Peyer's patch (tissue), 4 donors: ENCODE data around the gene SPATC1L. TPM values are rescaled to one million over a fixed set of nuclear protein-coding genes. Genes with fewer than 3 reads are reported as not detected.

Experiments
- DNase-seq, 3 donors: peaks; one replicate each; pipeline ENCODE4 v3.0.0-alpha.2; 2017 to 2019
- H3K27ac ChIP-seq, 4 donors: fragments of 200-600 bp; sonication (generic); one replicate each; pipeline ENCODE4 v1.5.1; 2016 to 2019
- H3K27me3 ChIP-seq, 2 donors: fragments of 200-600 bp; sonication (generic); one replicate each; pipeline ENCODE4 v1.5.1; 2019
- H3K36me3 ChIP-seq, 3 donors: fragments of 200-600 bp; sonication (generic); one replicate each; pipeline ENCODE4 v1.5.1; 2016 to 2019
- H3K4me1 ChIP-seq, 4 donors: fragments of 200-600 bp; sonication (generic); one replicate each; pipeline ENCODE4 v1.5.1; 2016 to 2019
- H3K4me3 ChIP-seq, 4 donors: fragments of 200-600 bp; sonication (generic); 1 replicate in 3 of 4; 2 replicates in 1 of 4; pipeline ENCODE4 v1.5.1; 2016 to 2019; ENCODE audit warnings: mild to moderate bottlenecking in 1 of 4
- H3K9me3 ChIP-seq, 4 donors: fragments of 200-600 bp; sonication (generic); one replicate each; pipeline ENCODE4 v1.5.1; 2016 to 2019; ENCODE audit warnings: mild to moderate bottlenecking in 1 of 4
- CTCF ChIP-seq, 6 experiments: fragments of 450-650 bp in 4 of 6; fragments of 200-600 bp in 2 of 6; sonication (generic) in 1 of 6; IDR thresholded peaks; one replicate each; pipeline ENCODE4 v1.5.1; 2017 to 2019; ENCODE audit warnings: antibody characterized with exemption in 6 of 6, mild to moderate bottlenecking in 3 of 6, moderate library complexity in 1 of 6
- POLR2A ChIP-seq, 2 donors: fragments of 450-650 bp; IDR thresholded peaks; one replicate each; pipeline ENCODE4 v1.5.1; 2017; ENCODE audit warnings: antibody characterized with exemption in 2 of 2, mild to moderate bottlenecking in 2 of 2, moderate library complexity in 2 of 2
- total RNA-seq, 4 donors: library from RNA; depleted of rRNA; stranded (reverse); fragments of >200 nt; gene quantifications; one replicate each; pipeline ENCODE4 v1.1.0, GENCODE V29; 2016

SPATC1L gene
- total RNA-seq, 4 donors from 2014 or later: 1.1 to 13.2 (median 2.6) TPM

GRCh38 chr21:46157396-46157986 lies 26.8 kb downstream of the SPATC1L start:
- TF ChIP-seq POLR2A (IDR thresholded peaks at IDR 0.05): no peak
- no peak for TF ChIP-seq CTCF (IDR thresholded peaks at IDR 0.05)
- Histone ChIP-seq H3K27ac (no peak overlapping the region), H3K36me3 (no peaks in the 10 kb centered on the region), H3K27me3 (peaks cover 0 to 3% of the 10 kb centered on the region in 2 donors), H3K4me1 (peaks cover 0 to 9% (median 4%) of the 10 kb centered on the region in 4 donors), H3K4me3 (no peak overlapping the region), H3K9me3 (no peaks in the 10 kb centered on the region)
- peak in 2 of 3 donors; percentile 9 to 38 for DNase-seq

- Histone ChIP-seq H3K27ac (no peak overlapping the region), H3K9me3 (no peaks in the 10 kb centered on the region), H3K27me3 (peaks cover 0 to 3% of the 10 kb centered on the region in 2 donors), H3K4me3 (no peak overlapping the region), H3K4me1 (peaks cover 0 to 9% (median 4%) of the 10 kb centered on the region in 4 donors), H3K36me3 (no peaks in the 10 kb centered on the region)
- DNase-seq: peak in 1 of 3 donors; percentile 19
- TF ChIP-seq CTCF (IDR thresholded peaks at IDR 0.05) (no peak), POLR2A (IDR thresholded peaks at IDR 0.05) (no peak)
Measured at GRCh38 chr21:46156678-46157077, 27.6 kb downstream of the SPATC1L start.

GRCh38 chr21:46156378-46156645 lies 27.9 kb downstream of the SPATC1L start:
- Histone ChIP-seq H3K27me3 (peaks cover 0 to 3% of the 10 kb centered on the region in 2 donors), H3K4me1 (peaks cover 0 to 9% (median 2%) of the 10 kb centered on the region in 4 donors), H3K27ac (no peak overlapping the region), H3K36me3 (no peaks in the 10 kb centered on the region), H3K4me3 (no peak overlapping the region), H3K9me3 (no peaks in the 10 kb centered on the region)
- TF ChIP-seq POLR2A (IDR thresholded peaks at IDR 0.05) (no peak), CTCF (IDR thresholded peaks at IDR 0.05) (no peak)
- peak in 1 of 3 donors; percentile 24 for DNase-seq

- Histone ChIP-seq H3K4me3 (peak within 1 kb of the TSS in 1 of 4 donors; percentile 11), H3K36me3 (no peaks in the 10 kb centered on the region), H3K27me3 (no peaks in the 10 kb centered on the region), H3K27ac (no peak within 1 kb of the TSS), H3K9me3 (no peaks in the 10 kb centered on the region), H3K4me1 (peaks cover 0 to 9% (median 0%) of the 10 kb centered on the region in 4 donors)
- DNase-seq: peak in 2 of 3 donors; percentile 28 to 39
- TF ChIP-seq POLR2A (IDR thresholded peaks at IDR 0.05) (no peak), CTCF (IDR thresholded peaks at IDR 0.05) (no peak)
Measured at GRCh38 chr21:46155514-46156377, 28.5 kb downstream of the SPATC1L start, which contains the start of gene FTCD. TSS of gene FTCD (minus strand) at chr21:46155579. CDS start at chr21:46155523, 56 bp downstream.

GRCh38 chr21:46154955-46155513 lies 29.2 kb downstream of the SPATC1L start:
- Histone ChIP-seq H3K4me3 (peak overlapping the region in 1 of 4 donors; percentile 11), H3K4me1 (peaks cover 0 to 9% (median 0%) of the 10 kb centered on the region in 4 donors), H3K9me3 (no peaks in the 10 kb centered on the region), H3K27ac (no peak overlapping the region), H3K27me3 (no peaks in the 10 kb centered on the region), H3K36me3 (no peaks in the 10 kb centered on the region)
- DNase-seq: peak in 2 of 3 donors; percentile 38 to 39
- TF ChIP-seq POLR2A (IDR thresholded peaks at IDR 0.05) (no peak), CTCF (IDR thresholded peaks at IDR 0.05) (no peak)
